SK-N-SH treated with all-trans-retinoic acid at 6 μM for 48 hours (cell line): ENCODE results near the gene GMPR2.

Experiments used
- BACH2 ChIP-seq: fragments of 250-450 bp; sonication (Bioruptor Pico); IDR thresholded peaks from 2 replicates; pipeline ENCODE4 v1.9.0; 2021; ENCODE audit warnings: mild to moderate bottlenecking, borderline replicate concordance
- CSDC2 ChIP-seq: fragments of 250-450 bp; sonication (Bioruptor Pico); IDR thresholded peaks from 2 replicates; pipeline ENCODE4 v1.5.0; 2020; ENCODE audit warnings: mild to moderate bottlenecking, moderate library complexity
- OSR1 ChIP-seq: fragments of 250-450 bp; sonication (Bioruptor Pico); IDR thresholded peaks from 2 replicates; pipeline ENCODE4 v1.8.0; 2022; ENCODE audit warnings: moderate library complexity, mild to moderate bottlenecking, inconsistent platforms
- RARB ChIP-seq: fragments of 250-450 bp; sonication (Bioruptor Pico); IDR thresholded peaks from 2 replicates; pipeline ENCODE4 v1.8.0; 2021; ENCODE audit warnings: mild to moderate bottlenecking, moderate library complexity
- TCF4 ChIP-seq: fragments of 250-450 bp; sonication (Bioruptor Pico); IDR thresholded peaks from 2 replicates; pipeline ENCODE4 v1.8.0; 2021; ENCODE audit warnings: mild to moderate bottlenecking, moderate library complexity, borderline replicate concordance
- ZFP30 ChIP-seq: fragments of 450-650 bp; formaldehyde crosslinking; IDR thresholded peaks from 2 replicates; pipeline ENCODE4 v1.5.0; 2022; ENCODE audit warnings: mild to moderate bottlenecking, moderate library complexity
- TF ChIP-seq, protein P1 (sequence below): fragments of 250-450 bp; sonication (Bioruptor Pico); IDR thresholded peaks from 2 replicates; pipeline ENCODE4 v1.5.0; 2020; ENCODE audit warnings: mild to moderate bottlenecking, moderate library complexity
- TF ChIP-seq, protein P2 (sequence below): fragments of 250-450 bp; sonication (Bioruptor Pico); IDR thresholded peaks from 2 replicates; pipeline ENCODE4 v1.5.1; 2021; ENCODE audit warnings: mild to moderate bottlenecking, moderate library complexity

DNA sequence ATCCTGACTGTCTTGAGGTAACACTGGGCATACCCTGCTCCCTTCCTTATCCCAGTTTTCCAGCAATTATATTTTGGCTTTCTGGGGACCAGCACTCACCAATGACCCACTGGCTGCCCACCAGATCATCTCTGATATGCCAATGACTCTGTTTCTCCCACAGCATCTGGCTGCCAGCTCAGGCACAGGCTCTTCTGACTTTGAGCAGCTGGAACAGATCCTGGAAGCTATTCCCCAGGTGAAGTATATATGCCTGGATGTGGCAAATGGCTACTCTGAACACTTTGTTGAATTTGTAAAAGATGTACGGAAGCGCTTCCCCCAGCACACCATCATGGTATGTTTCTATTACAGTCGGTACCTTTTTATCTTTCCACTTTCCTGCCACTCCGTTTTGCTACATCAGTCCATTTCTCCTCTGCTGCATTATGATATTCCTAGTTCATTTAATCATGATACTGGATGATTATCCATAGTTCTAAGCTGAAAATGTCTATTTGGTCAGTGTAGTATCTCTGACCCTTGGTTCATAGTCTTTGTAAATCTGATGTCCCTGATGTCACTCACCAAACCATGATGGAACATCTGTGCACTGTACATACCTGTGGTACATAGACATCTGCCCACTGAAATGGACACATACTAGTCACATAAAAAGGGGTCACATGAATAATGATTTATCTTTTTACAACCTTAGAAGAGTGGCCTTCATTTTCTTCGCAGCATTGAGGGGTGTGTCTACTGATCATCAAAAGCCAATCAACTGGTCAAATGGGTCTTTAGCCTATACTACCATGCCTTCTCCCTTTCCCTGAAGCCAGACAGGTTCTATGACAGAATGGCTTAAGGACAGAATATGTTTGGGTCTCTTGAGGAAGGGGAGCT lies 3.3 kb downstream of the GMPR2 start:
- TF ChIP-seq, protein P1, sequence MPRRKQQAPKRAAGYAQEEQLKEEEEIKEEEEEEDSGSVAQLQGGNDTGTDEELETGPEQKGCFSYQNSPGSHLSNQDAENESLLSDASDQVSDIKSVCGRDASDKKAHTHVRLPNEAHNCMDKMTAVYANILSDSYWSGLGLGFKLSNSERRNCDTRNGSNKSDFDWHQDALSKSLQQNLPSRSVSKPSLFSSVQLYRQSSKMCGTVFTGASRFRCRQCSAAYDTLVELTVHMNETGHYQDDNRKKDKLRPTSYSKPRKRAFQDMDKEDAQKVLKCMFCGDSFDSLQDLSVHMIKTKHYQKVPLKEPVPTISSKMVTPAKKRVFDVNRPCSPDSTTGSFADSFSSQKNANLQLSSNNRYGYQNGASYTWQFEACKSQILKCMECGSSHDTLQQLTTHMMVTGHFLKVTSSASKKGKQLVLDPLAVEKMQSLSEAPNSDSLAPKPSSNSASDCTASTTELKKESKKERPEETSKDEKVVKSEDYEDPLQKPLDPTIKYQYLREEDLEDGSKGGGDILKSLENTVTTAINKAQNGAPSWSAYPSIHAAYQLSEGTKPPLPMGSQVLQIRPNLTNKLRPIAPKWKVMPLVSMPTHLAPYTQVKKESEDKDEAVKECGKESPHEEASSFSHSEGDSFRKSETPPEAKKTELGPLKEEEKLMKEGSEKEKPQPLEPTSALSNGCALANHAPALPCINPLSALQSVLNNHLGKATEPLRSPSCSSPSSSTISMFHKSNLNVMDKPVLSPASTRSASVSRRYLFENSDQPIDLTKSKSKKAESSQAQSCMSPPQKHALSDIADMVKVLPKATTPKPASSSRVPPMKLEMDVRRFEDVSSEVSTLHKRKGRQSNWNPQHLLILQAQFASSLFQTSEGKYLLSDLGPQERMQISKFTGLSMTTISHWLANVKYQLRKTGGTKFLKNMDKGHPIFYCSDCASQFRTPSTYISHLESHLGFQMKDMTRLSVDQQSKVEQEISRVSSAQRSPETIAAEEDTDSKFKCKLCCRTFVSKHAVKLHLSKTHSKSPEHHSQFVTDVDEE = no peak
- TF ChIP-seq ZFP30 (no peak), OSR1 (CRISPR knock-in tag) (no peak), BACH2 (CRISPR knock-in tag) (no peak), CSDC2 (no peak), RARB (CRISPR knock-in tag) (no peak), TCF4 (CRISPR knock-in tag) (no peak)
- TF ChIP-seq, protein P2, sequence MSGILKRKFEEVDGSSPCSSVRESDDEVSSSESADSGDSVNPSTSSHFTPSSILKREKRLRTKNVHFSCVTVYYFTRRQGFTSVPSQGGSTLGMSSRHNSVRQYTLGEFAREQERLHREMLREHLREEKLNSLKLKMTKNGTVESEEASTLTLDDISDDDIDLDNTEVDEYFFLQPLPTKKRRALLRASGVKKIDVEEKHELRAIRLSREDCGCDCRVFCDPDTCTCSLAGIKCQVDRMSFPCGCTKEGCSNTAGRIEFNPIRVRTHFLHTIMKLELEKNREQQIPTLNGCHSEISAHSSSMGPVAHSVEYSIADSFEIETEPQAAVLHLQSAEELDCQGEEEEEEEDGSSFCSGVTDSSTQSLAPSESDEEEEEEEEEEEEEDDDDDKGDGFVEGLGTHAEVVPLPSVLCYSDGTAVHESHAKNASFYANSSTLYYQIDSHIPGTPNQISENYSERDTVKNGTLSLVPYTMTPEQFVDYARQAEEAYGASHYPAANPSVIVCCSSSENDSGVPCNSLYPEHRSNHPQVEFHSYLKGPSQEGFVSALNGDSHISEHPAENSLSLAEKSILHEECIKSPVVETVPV (CRISPR knock-in tag) = no peak
